Measurements from ENCODE around the gene VN1R5.

GRCh38 chr1:247281001-247281574 lies 25.2 kb downstream of the VN1R5 start:
- TF ChIP-seq CTCF (IDR thresholded peaks at IDR 0.05): no peak
- no peak for TF ChIP-seq POLR2A (IDR thresholded peaks at IDR 0.05)
